OCI-LY7 (cell line): ENCODE results near the gene ATP6V0E1. TPM values are rescaled to one million over a fixed set of nuclear protein-coding genes. Genes with fewer than 3 reads are reported as not detected.

Experiments
- BruUV-seq: library from RNA; stranded (reverse); fragments of 400-500 nt; replicated peaks from 2 replicates; lab custom pipeline; 2021; lab: Mats Ljungman, UMichigan
- CTCF ChIA-PET: fragments of 300-600 bp; sonication (Branson Sonifier 250); formaldehyde crosslinking; loops from one replicate; lab custom pipeline; 2022; ENCODE audit warnings: antibody characterized with exemption; ENCODE audit not compliant: unreplicated experiment; lab: Charles Lee
- POLR2A ChIA-PET: fragments of 300-600 bp; sonication (Branson Sonifier 250); formaldehyde crosslinking; loops from one replicate; lab custom pipeline; 2022; ENCODE audit warnings: antibody characterized with exemption; lab: Charles Lee
- DNase-seq: peaks from one replicate; pipeline ENCODE4 v3.0.0-alpha.2; 2015; ENCODE audit warnings: low spot score
- H2AFZ ChIP-seq: fragments of 200-600 bp; sonication (generic), shearing (Covaris generic); 2 replicates; pipeline ENCODE4 v1.6.1; 2014; ENCODE audit warnings: mild to moderate bottlenecking, antibody characterized with exemption, low read length, moderate library complexity
- H3K27ac ChIP-seq: fragments of 200-600 bp; sonication (generic); 2 replicates; pipeline ENCODE4 v1.5.1; 2014; ENCODE audit warnings: mixed run types, low read depth, mild to moderate bottlenecking, moderate library complexity, low read length, inconsistent platforms; ENCODE audit not compliant: poor library complexity, severe bottlenecking
- H3K36me3 ChIP-seq: fragments of 200-600 bp; sonication (generic); 2 replicates; pipeline ENCODE4 v1.6.1; 2014; ENCODE audit warnings: mild to moderate bottlenecking, antibody characterized with exemption, low read length, moderate library complexity, mixed read lengths; ENCODE audit not compliant: insufficient read depth
- H3K4me1 ChIP-seq: fragments of 200-600 bp; sonication (generic); 2 replicates; pipeline ENCODE4 v1.5.1; 2014; ENCODE audit warnings: mild to moderate bottlenecking, low read length; ENCODE audit not compliant: insufficient read depth, poor library complexity, severe bottlenecking
- H3K4me2 ChIP-seq: fragments of 200-600 bp; sonication (generic); 2 replicates; pipeline ENCODE4 v1.6.1; 2014; ENCODE audit warnings: mild to moderate bottlenecking, low read length
- H3K4me3 ChIP-seq: fragments of 200-600 bp; sonication (generic); 2 replicates; pipeline ENCODE4 v1.5.1; 2014; ENCODE audit warnings: mild to moderate bottlenecking, low read depth, low read length; ENCODE audit not compliant: poor library complexity, severe bottlenecking
- H3K79me2 ChIP-seq: fragments of 200-600 bp; sonication (generic); 2 replicates; pipeline ENCODE4 v1.6.1; 2016; ENCODE audit warnings: low read depth, mild to moderate bottlenecking, low read length, moderate library complexity, mixed read lengths; ENCODE audit not compliant: insufficient read depth
- H3K9me2 ChIP-seq: fragments of 200-600 bp; sonication (generic); 2 replicates; pipeline ENCODE4 v1.6.1; 2016; ENCODE audit warnings: mild to moderate bottlenecking, low read length, mixed read lengths; ENCODE audit not compliant: insufficient read depth
- H3K9me3 ChIP-seq: fragments of 200-600 bp; sonication (generic); 2 replicates; pipeline ENCODE4 v1.6.1; 2014; ENCODE audit warnings: mild to moderate bottlenecking, mixed run types, low read length, mixed read lengths
- H4K20me1 ChIP-seq: fragments of 200-600 bp; sonication (generic); 2 replicates; pipeline ENCODE4 v1.6.1; 2014; ENCODE audit warnings: mild to moderate bottlenecking, antibody characterized with exemption, low read length, moderate library complexity, mixed read lengths; ENCODE audit not compliant: insufficient read depth
- EZH2phosphoT487 ChIP-seq: fragments of 200-600 bp; sonication (generic); IDR thresholded peaks from 2 replicates; pipeline ENCODE4 v1.6.1; 2018; ENCODE audit warnings: low read depth, borderline replicate concordance, mild to moderate bottlenecking, mixed run types, antibody characterized with exemption, low read length, moderate library complexity, mixed read lengths
- intact Hi-C: fragments of 100-400 bp; cut with micrococcal nuclease; formaldehyde crosslinking; loops from one replicate; pipeline ENCODE4 v1.10.0; 2022; ENCODE audit not compliant: unreplicated experiment
- total RNA-seq, 2 experiments: library from RNA; depleted of rRNA in 1 of 2; stranded (reverse); fragments of >200 nt in 1 of 2; shearing (Covaris generic) in 1 of 2; gene quantifications; 2 replicates each; pipeline ENCODE4 v1.2.3, GENCODE V29; 2014 to 2022
- TF ChIP-seq, protein P1 (sequence below): fragments of 200-600 bp; sonication (generic); conservative IDR thresholded peaks from 2 replicates; pipeline ENCODE4 v1.5.1; 2014; ENCODE audit warnings: mild to moderate bottlenecking, antibody characterized with exemption, low read length, moderate library complexity, mixed read lengths

The ATP6V0E1 gene
- total RNA-seq, 2 experiments from 2014 or later = 39.9 to 59.4 TPM

- no peak overlapping the region for H2AFZ ChIP-seq
- H4K20me1 ChIP-seq = no peaks in the 10 kb centered on the region
- H3K27ac ChIP-seq = no peak overlapping the region
- intact Hi-C loops = no loop called here
- CTCF ChIA-PET = no interaction called here
- no TSS peak for BruUV-seq
- no peak for TF ChIP-seq EZH2phosphoT487
- TF ChIP-seq, protein P1, sequence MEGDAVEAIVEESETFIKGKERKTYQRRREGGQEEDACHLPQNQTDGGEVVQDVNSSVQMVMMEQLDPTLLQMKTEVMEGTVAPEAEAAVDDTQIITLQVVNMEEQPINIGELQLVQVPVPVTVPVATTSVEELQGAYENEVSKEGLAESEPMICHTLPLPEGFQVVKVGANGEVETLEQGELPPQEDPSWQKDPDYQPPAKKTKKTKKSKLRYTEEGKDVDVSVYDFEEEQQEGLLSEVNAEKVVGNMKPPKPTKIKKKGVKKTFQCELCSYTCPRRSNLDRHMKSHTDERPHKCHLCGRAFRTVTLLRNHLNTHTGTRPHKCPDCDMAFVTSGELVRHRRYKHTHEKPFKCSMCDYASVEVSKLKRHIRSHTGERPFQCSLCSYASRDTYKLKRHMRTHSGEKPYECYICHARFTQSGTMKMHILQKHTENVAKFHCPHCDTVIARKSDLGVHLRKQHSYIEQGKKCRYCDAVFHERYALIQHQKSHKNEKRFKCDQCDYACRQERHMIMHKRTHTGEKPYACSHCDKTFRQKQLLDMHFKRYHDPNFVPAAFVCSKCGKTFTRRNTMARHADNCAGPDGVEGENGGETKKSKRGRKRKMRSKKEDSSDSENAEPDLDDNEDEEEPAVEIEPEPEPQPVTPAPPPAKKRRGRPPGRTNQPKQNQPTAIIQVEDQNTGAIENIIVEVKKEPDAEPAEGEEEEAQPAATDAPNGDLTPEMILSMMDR = no peak
- no peaks in the 10 kb centered on the region for H3K9me3 ChIP-seq
- DNase-seq = no peak
- H3K4me3 ChIP-seq = no peak overlapping the region
- no peaks in the 10 kb centered on the region for H3K79me2 ChIP-seq
- no peak overlapping the region for H3K4me2 ChIP-seq
- POLR2A ChIA-PET = no interaction called here
- peaks cover 49% of the 10 kb centered on the region for H3K36me3 ChIP-seq
- H3K9me2 ChIP-seq = no peaks in the 10 kb centered on the region
- no peaks in the 10 kb centered on the region for H3K4me1 ChIP-seq
Measured at GRCh38 chr5:172943283-172943841, 40.2 kb upstream of the ATP6V0E1 start.

DNA sequence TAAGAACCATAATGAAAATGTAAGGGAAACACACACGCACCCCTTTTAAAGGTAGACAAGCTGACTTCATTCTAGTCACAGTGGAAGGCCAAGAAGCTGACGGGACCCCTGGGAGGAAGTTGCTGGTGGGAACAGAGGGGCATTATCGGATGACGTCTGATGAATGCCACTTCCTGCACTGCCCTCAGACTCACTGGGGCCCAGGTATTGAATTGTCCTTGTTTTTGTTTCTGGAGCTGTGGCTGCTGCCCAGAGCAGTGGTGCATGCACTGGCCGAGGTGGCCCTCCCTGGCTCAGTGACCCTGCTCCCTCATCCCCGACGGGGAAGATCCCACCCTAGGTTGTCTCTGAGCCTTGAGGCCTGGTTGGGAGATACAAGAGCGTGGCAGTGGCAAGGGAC is 39.7 kb upstream of the ATP6V0E1 start:
- H3K36me3 ChIP-seq = peaks cover 47% of the 10 kb centered on the region
- H4K20me1 ChIP-seq = no peaks in the 10 kb centered on the region
- TF ChIP-seq, protein P1 = no peak
- no peak for TF ChIP-seq EZH2phosphoT487
- no peak for DNase-seq
- no TSS peak for BruUV-seq
- no peak overlapping the region for H3K27ac ChIP-seq
- H3K9me3 ChIP-seq = no peaks in the 10 kb centered on the region
- H3K79me2 ChIP-seq = no peaks in the 10 kb centered on the region
- H3K9me2 ChIP-seq = no peaks in the 10 kb centered on the region
- H3K4me3 ChIP-seq = no peak overlapping the region
- POLR2A ChIA-PET = no interaction called here
- intact Hi-C loops = no loop called here
- CTCF ChIA-PET = no interaction called here
- no peak overlapping the region for H2AFZ ChIP-seq
- H3K4me2 ChIP-seq = no peak overlapping the region
- no peaks in the 10 kb centered on the region for H3K4me1 ChIP-seq

- H3K9me3 ChIP-seq = no peaks in the 10 kb centered on the region
- H3K36me3 ChIP-seq = peaks cover 41% of the 10 kb centered on the region
- no peak overlapping the region for H2AFZ ChIP-seq
- H4K20me1 ChIP-seq = no peaks in the 10 kb centered on the region
- no peaks in the 10 kb centered on the region for H3K9me2 ChIP-seq
- intact Hi-C loops = no loop called here
- no peaks in the 10 kb centered on the region for H3K79me2 ChIP-seq
- no peaks in the 10 kb centered on the region for H3K4me1 ChIP-seq
- H3K27ac ChIP-seq = no peak overlapping the region
- H3K4me2 ChIP-seq = no peak overlapping the region
- ChIA-PET POLR2A (interaction anchor here (1.1 kb wide), 1 partner anchor 135 kb away, joined by 4 read pairs; no protein-coding TSS in a partner anchor), CTCF (no interaction called here)
- TF ChIP-seq, protein P1 = no peak
- TF ChIP-seq EZH2phosphoT487 = no peak
- no peak overlapping the region for H3K4me3 ChIP-seq
- BruUV-seq = no TSS peak
- DNase-seq = no peak
Measured at GRCh38 chr5:172944741-172945140, 38.8 kb upstream of the ATP6V0E1 start.
